ENCODE measurements around the gene FKBP7.
"Not testable (repeated sequence)": the region's sequence is repeated elsewhere in the genome, so short reads cannot be mapped to it uniquely, and the experiment has no call there.

Gene FKBP7

GRCh38 chr2:178425255-178425827, 53.1 kb downstream of the FKBP7 start:
- in situ Hi-C loops (cut with HindIII; ENCODE audit: low sequenced_read_pairs), result no loop called here
- TF ChIP-seq CTCF (IDR thresholded peaks at IDR 0.05; ENCODE audit: low read depth, low read length, missing control alignments), result no peak
- H3K4me3 ChIP-seq (ENCODE audit: low read depth, low read length), result no peak overlapping the region
- DNase-seq (ENCODE audit: low read depth), result no peak

- DNase-seq (ENCODE audit: low read depth); H3K4me3 ChIP-seq (ENCODE audit: low read depth, low read length): not testable (repeated sequence)
- in situ Hi-C loops (cut with HindIII; ENCODE audit: low sequenced_read_pairs), result loop anchor here (25.0 kb wide), 1 partner anchor 286 kb away; no protein-coding TSS in a partner anchor
Observed at GRCh38 chr2:178423746-178424145, 54.7 kb downstream of the FKBP7 start.

- in situ Hi-C loops (cut with HindIII; ENCODE audit: low sequenced_read_pairs), result loop anchor here (25.0 kb wide), 1 partner anchor 285 kb away; no protein-coding TSS in a partner anchor
- DNase-seq (ENCODE audit: low read depth), result no peak
- TF ChIP-seq CTCF (IDR thresholded peaks at IDR 0.05; ENCODE audit: low read depth, low read length, missing control alignments), result no peak
- H3K4me3 ChIP-seq (ENCODE audit: low read depth, low read length), result no peak overlapping the region
Observed at GRCh38 chr2:178422097-178422496, 56.3 kb downstream of the FKBP7 start.

GRCh38 chr2:178420463-178420999, 57.9 kb downstream of the FKBP7 start:
- in situ Hi-C loops (cut with HindIII; ENCODE audit: low sequenced_read_pairs), result loop anchor here (25.0 kb wide), 1 partner anchor 283 kb away; no protein-coding TSS in a partner anchor
- no peak for TF ChIP-seq CTCF (IDR thresholded peaks at IDR 0.05; ENCODE audit: low read depth, low read length, missing control alignments)
- no peak for DNase-seq (ENCODE audit: low read depth)
- no peak overlapping the region for H3K4me3 ChIP-seq (ENCODE audit: low read depth, low read length)

GRCh38 chr2:178419123-178419522, 59.3 kb downstream of the FKBP7 start:
- no peak overlapping the region for H3K4me3 ChIP-seq (ENCODE audit: low read depth, low read length)
- in situ Hi-C loops (cut with HindIII; ENCODE audit: low sequenced_read_pairs), result loop anchor here (25.0 kb wide), 1 partner anchor 282 kb away; no protein-coding TSS in a partner anchor
- peak; percentile 46 for TF ChIP-seq CTCF (IDR thresholded peaks at IDR 0.05; ENCODE audit: low read depth, low read length, missing control alignments)
- DNase-seq (ENCODE audit: low read depth), result no peak

GRCh38 chr2:178418426-178418825, 60.0 kb downstream of the FKBP7 start:
- no peak overlapping the region for H3K4me3 ChIP-seq (ENCODE audit: low read depth, low read length)
- no peak for TF ChIP-seq CTCF (IDR thresholded peaks at IDR 0.05; ENCODE audit: low read depth, low read length, missing control alignments)
- in situ Hi-C loops (cut with HindIII; ENCODE audit: low sequenced_read_pairs), result loop anchor here (25.0 kb wide), 1 partner anchor 281 kb away; no protein-coding TSS in a partner anchor
- no peak for DNase-seq (ENCODE audit: low read depth)

- TF ChIP-seq CTCF (IDR thresholded peaks at IDR 0.05; ENCODE audit: low read depth, low read length, missing control alignments), result no peak
- in situ Hi-C loops (cut with HindIII; ENCODE audit: low sequenced_read_pairs), result loop anchor here (25.0 kb wide), 1 partner anchor 281 kb away; no protein-coding TSS in a partner anchor
- DNase-seq (ENCODE audit: low read depth), result no peak
- no peak overlapping the region for H3K4me3 ChIP-seq (ENCODE audit: low read depth, low read length)
Observed at GRCh38 chr2:178417916-178418315, 60.5 kb downstream of the FKBP7 start.
